Left renal cortex interstitium (tissue), 4 donors: Measurements from ENCODE around the gene KLK15. TPM values are rescaled to one million over a fixed set of nuclear protein-coding genes. Genes with fewer than 3 reads are reported as not detected.

Experiments used
- DNase-seq, 4 donors: peaks; one replicate each; pipeline ENCODE4 v3.0.0-alpha.2; 2013; ENCODE audit warnings: low read depth in 4 of 4, low spot score in 2 of 4, missing footprints in 1 of 4
- polyA plus RNA-seq, 4 donors: library from polyadenylated mRNA; unstranded; fragments of 120-200 nt; gene quantifications; one replicate each; pipeline ENCODE4 v1.2.1, GENCODE V29; 2013; ENCODE audit not compliant: insufficient read length in 4 of 4

The KLK15 gene, protein sequence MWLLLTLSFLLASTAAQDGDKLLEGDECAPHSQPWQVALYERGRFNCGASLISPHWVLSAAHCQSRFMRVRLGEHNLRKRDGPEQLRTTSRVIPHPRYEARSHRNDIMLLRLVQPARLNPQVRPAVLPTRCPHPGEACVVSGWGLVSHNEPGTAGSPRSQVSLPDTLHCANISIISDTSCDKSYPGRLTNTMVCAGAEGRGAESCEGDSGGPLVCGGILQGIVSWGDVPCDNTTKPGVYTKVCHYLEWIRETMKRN
- polyA plus RNA-seq: not detected

GRCh38 chr19:50833117-50833801, at the start of gene KLK15:
Gene KLK15 (minus strand): TSS chr19:50833574. CDS start chr19:50831492, 2,082 bp downstream.
- DNase-seq: no peak

DNA sequence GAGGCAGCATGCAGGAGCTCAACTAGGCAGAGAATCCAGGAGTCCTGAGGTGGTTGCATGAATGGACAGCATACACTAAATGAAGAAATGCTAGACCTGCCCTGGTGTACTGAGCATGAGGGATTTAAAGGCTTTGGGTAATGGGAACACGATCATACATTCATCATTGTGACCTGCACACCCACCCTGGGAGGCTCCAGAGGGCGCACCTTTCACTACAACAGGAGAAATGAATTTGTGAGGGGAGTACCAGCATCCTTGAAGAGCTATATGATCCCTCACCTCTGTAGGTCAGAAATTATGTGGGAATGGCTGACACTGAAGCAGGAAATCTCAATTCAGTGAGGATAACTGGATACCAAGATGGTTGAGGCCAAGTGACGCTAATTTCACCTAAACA, 48.8 kb upstream of the KLK15 start:
- no peak for DNase-seq

GRCh38 chr19:50880241-50880640, 46.9 kb upstream of the KLK15 start:
- no peak for DNase-seq

- DNase-seq: no peak
These were observed 45.5 kb upstream of the KLK15 start for GRCh38 chr19:50878851-50879250.

GRCh38 chr19:50877338-50877737, 44.0 kb upstream of the KLK15 start:
- DNase-seq: no peak

DNA sequence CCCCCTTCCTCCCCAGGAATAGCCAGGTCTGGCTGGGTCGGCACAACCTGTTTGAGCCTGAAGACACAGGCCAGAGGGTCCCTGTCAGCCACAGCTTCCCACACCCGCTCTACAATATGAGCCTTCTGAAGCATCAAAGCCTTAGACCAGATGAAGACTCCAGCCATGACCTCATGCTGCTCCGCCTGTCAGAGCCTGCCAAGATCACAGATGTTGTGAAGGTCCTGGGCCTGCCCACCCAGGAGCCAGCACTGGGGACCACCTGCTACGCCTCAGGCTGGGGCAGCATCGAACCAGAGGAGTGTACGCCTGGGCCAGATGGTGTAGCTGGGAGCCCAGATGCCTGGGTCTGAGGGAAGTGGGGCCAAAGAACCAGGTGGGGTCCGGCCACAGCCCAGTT, 43.1 kb upstream of the KLK15 start:
- no peak for DNase-seq

GRCh38 chr19:50875795-50876422, 42.5 kb upstream of the KLK15 start:
- no peak for DNase-seq

DNA sequence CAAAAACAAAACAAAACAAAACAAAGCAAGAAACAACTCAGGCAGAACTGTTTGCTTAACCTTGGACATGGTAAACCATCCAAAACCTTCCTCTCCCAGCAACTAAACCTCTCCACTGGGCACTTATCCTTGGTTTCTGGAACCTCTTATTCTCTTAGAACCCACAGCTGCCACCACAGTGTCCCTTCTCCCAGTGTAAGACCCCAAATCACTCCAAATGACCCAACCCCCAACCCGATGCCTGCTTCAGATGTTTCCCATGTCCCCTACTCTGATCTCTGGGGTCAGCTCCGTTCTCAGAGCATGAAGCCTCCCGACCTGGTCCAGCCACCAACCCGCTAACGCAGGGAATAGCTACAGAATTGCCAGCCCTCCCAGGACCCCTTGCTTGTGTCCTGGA, 40.8 kb upstream of the KLK15 start:
- no peak for DNase-seq

DNA sequence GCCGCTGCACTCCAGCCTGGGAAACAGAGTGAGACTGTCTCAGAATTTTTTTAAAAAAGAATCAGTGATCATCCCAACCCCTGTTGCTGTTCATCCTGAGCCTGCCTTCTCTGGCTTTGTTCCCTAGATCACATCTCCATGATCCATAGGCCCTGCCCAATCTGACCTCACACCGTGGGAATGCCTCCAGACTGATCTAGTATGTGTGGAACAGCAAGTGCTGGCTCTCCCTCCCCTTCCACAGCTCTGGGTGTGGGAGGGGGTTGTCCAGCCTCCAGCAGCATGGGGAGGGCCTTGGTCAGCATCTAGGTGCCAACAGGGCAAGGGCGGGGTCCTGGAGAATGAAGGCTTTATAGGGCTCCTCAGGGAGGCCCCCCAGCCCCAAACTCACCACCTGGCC, 39.7 kb upstream of the KLK15 start, which contains the start of gene KLK2:
Gene KLK2 (plus strand): TSS at position 384 of the 400 bp plus-strand sequence. CDS start 35 bp downstream, outside the sequence.
- DNase-seq: no peak

- no peak for DNase-seq
These were observed 37.2 kb upstream of the KLK15 start for GRCh38 chr19:50870417-50871089.

DNA sequence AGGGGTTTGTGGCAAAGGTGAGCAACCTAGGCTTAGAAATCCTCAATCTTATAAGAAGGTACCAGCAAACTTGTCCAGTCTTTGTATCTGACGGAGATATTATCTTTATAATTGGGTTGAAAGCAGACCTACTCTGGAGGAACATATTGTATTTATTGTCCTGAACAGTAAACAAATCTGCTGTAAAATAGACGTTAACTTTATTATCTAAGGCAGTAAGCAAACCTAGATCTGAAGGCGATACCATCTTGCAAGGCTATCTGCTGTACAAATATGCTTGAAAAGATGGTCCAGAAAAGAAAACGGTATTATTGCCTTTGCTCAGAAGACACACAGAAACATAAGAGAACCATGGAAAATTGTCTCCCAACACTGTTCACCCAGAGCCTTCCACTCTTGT, 36.1 kb upstream of the KLK15 start:
- DNase-seq: no peak

DNA sequence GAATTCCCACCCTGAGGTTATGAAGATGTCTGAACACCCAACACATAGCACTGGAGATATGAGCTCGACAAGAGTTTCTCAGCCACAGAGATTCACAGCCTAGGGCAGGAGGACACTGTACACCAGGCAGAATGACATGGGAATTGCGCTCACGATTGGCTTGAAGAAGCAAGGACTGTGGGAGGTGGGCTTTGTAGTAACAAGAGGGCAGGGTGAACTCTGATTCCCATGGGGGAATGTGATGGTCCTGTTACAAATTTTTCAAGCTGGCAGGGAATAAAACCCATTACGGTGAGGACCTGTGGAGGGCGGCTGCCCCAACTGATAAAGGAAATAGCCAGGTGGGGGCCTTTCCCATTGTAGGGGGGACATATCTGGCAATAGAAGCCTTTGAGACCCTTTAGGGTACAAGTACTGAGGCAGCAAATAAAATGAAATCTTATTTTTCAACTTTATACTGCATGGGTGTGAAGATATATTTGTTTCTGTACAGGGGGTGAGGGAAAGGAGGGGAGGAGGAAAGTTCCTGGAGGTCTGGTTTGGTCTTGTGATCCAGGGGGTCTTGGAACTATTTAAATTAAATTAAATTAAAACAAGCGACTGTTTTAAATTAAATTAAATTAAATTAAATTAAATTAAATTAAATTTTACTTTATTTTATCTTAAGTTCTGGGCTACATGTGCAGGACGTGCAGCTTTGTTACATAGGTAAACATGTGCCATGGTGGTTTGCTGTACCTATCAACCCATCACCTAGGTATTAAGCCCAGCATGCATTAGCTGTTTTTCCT, 28.3 kb upstream of the KLK15 start:
- DNase-seq: no peak

GRCh38 chr19:50861010-50861409, 27.6 kb upstream of the KLK15 start:
- DNase-seq: no peak

DNA sequence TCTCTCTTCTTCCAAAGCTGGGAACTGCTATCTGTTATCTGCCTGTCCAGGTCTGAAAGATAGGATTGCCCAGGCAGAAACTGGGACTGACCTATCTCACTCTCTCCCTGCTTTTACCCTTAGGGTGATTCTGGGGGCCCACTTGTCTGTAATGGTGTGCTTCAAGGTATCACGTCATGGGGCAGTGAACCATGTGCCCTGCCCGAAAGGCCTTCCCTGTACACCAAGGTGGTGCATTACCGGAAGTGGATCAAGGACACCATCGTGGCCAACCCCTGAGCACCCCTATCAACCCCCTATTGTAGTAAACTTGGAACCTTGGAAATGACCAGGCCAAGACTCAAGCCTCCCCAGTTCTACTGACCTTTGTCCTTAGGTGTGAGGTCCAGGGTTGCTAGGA, 26.5 kb upstream of the KLK15 start:
- no peak for DNase-seq

- no peak for DNase-seq
These were observed 25.5 kb upstream of the KLK15 start for GRCh38 chr19:50858886-50859285.

DNA sequence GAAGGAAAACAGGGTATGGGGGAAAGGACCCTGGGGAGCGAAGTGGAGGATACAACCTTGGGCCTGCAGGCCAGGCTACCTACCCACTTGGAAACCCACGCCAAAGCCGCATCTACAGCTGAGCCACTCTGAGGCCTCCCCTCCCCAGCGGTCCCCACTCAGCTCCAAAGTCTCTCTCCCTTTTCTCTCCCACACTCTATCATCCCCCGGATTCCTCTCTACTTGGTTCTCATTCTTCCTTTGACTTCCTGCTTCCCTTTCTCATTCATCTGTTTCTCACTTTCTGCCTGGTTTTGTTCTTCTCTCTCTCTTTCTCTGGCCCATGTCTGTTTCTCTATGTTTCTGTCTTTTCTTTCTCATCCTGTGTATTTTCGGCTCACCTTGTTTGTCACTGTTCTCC, 24.0 kb upstream of the KLK15 start:
- DNase-seq: no peak

GRCh38 chr19:50854636-50855410, 21.4 kb upstream of the KLK15 start, which contains the start of gene KLK3:
Gene KLK3 (plus strand): TSS chr19:50854915. CDS start chr19:50854956, 41 bp downstream.
- DNase-seq: no peak

- DNase-seq: no peak
These were observed 18.2 kb upstream of the KLK15 start for GRCh38 chr19:50851620-50852019.

GRCh38 chr19:50850738-50851137, 17.4 kb upstream of the KLK15 start:
- DNase-seq: no peak
